HepG2 (cell line): ENCODE data around the gene KCTD6. TPM values are rescaled to one million over a fixed set of nuclear protein-coding genes. Genes with fewer than 3 reads are reported as not detected.

Experiments
- ATF3 ChIP-seq: sonication (generic); formaldehyde crosslinking; IDR thresholded peaks from 2 replicates; pipeline ENCODE4 v1.4.0; 2020; ENCODE audit warnings: missing genetic modification reagents
- BORCS8-MEF2B ChIP-seq: sonication (generic); formaldehyde crosslinking; IDR thresholded peaks from 2 replicates; pipeline ENCODE4 v1.8.0; 2022; ENCODE audit warnings: mild to moderate bottlenecking, missing genetic modification reagents
- EEA1 ChIP-seq: sonication (generic); formaldehyde crosslinking; IDR thresholded peaks from 2 replicates; pipeline ENCODE4 v1.5.1; 2020; ENCODE audit warnings: mild to moderate bottlenecking, missing genetic modification reagents, borderline replicate concordance
- GTF2F1 ChIP-seq: fragments of 150-350 bp; IDR thresholded peaks from 2 replicates; pipeline ENCODE4 v1.6.1; 2014; ENCODE audit warnings: low read length
- MXD4 ChIP-seq: IDR thresholded peaks from 2 replicates; pipeline ENCODE4 v1.6.1; 2016; ENCODE audit warnings: mild to moderate bottlenecking, missing biosample characterization, missing genetic modification reagents
- NR3C1 ChIP-seq: sonication (generic); formaldehyde crosslinking; IDR thresholded peaks from 2 replicates; pipeline ENCODE4 v1.4.0; 2020; ENCODE audit warnings: missing genetic modification reagents
- SIX4 ChIP-seq: sonication (generic); formaldehyde crosslinking; IDR thresholded peaks from 2 replicates; pipeline ENCODE4 v1.4.0; 2020; ENCODE audit warnings: missing genetic modification reagents
- SKIL ChIP-seq: sonication (generic); formaldehyde crosslinking; IDR thresholded peaks from 2 replicates; pipeline ENCODE4 v1.8.0; 2022; ENCODE audit warnings: missing genetic modification reagents, mild to moderate bottlenecking, moderate library complexity, borderline replicate concordance
- TGIF2 ChIP-seq: IDR thresholded peaks from 2 replicates; pipeline ENCODE4 v1.6.1; 2016; ENCODE audit warnings: control low read depth, missing compliant biosample characterization
- ZBTB46 ChIP-seq: sonication (generic); formaldehyde crosslinking; IDR thresholded peaks from 2 replicates; pipeline ENCODE4 v1.4.0; 2020; ENCODE audit warnings: mild to moderate bottlenecking, missing genetic modification reagents, borderline replicate concordance
- ZBTB7B ChIP-seq: sonication (generic); formaldehyde crosslinking; IDR thresholded peaks from 2 replicates; pipeline ENCODE4 v1.4.0; 2020; ENCODE audit warnings: missing genetic modification reagents
- ZFX ChIP-seq: sonication (generic); formaldehyde crosslinking; IDR thresholded peaks from 2 replicates; pipeline ENCODE4 v1.4.0; 2020; ENCODE audit warnings: mild to moderate bottlenecking, low read depth, missing genetic modification reagents, moderate library complexity
- ZIK1 ChIP-seq: sonication (generic); formaldehyde crosslinking; IDR thresholded peaks from 2 replicates; pipeline ENCODE4 v1.5.0; 2020; ENCODE audit warnings: mild to moderate bottlenecking, low read depth, missing genetic modification reagents, borderline replicate concordance
- ZNF138 ChIP-seq: sonication (generic); formaldehyde crosslinking; IDR thresholded peaks from 2 replicates; pipeline ENCODE4 v1.5.0; 2020; ENCODE audit warnings: mild to moderate bottlenecking, low read depth, missing genetic modification reagents
- ZNF547 ChIP-seq: sonication (generic); formaldehyde crosslinking; IDR thresholded peaks from 2 replicates; pipeline ENCODE4 v1.5.1; 2020; ENCODE audit warnings: mild to moderate bottlenecking, missing genetic modification reagents
- ZNF616 ChIP-seq: sonication (generic); formaldehyde crosslinking; IDR thresholded peaks from 2 replicates; pipeline ENCODE4 v1.5.0; 2020; ENCODE audit warnings: low read depth, mild to moderate bottlenecking, missing genetic modification reagents
- ZNF781 ChIP-seq: sonication (generic); formaldehyde crosslinking; IDR thresholded peaks from 2 replicates; pipeline ENCODE4 v1.5.1; 2020; ENCODE audit warnings: borderline replicate concordance, mild to moderate bottlenecking, missing genetic modification reagents; ENCODE audit errors: not compliant biosample characterization
- ZSCAN21 ChIP-seq: sonication (generic); formaldehyde crosslinking; IDR thresholded peaks from 2 replicates; pipeline ENCODE4 v1.8.0; 2022; ENCODE audit warnings: mild to moderate bottlenecking, missing genetic modification reagents, moderate library complexity, borderline replicate concordance
- polyA plus RNA-seq, 8 experiments: library from polyadenylated mRNA; depleted of rRNA in 3 of 8; stranded (reverse) in 7 of 8; unstranded in 1 of 8; fragments of >200 nt; fragmentation: Illumina TruSeq in 4 of 8; extraction: Trizol in 4 of 8; gene quantifications; 2 replicates each; pipeline versions ENCODE4 v1.2.1 to v1.2.3, GENCODE V29; 2011 to 2016; ENCODE audit warnings: low read depth in 4 of 8, missing spikeins in 1 of 8, mixed read lengths in 1 of 8; ENCODE audit not compliant: insufficient read depth in 1 of 8
- total RNA-seq, 5 experiments: library from RNA; depleted of rRNA; stranded (reverse); fragments of >200 nt; fragmentation: Illumina TruSeq; extraction: Trizol; gene quantifications; 2 replicates each; pipeline ENCODE4 v1.2.3, GENCODE V29; 2016; ENCODE audit warnings: low read depth in 1 of 5
- TF ChIP-seq, protein P1 (sequence below): sonication (generic); formaldehyde crosslinking; conservative IDR thresholded peaks from 2 replicates; pipeline ENCODE4 v1.8.1; 2023; ENCODE audit warnings: missing genetic modification reagents
- TF ChIP-seq, protein P2 (sequence below): sonication (generic); formaldehyde crosslinking; IDR thresholded peaks from 2 replicates; pipeline ENCODE4 v1.4.0; 2020; ENCODE audit warnings: mild to moderate bottlenecking, missing genetic modification reagents

Gene KCTD6
- total and polyA plus RNA-seq, 2 of the 13 experiments (the other 11 are each of a cell fraction or from before 2014, with no cell fraction given), result 13.4 to 14.2 TPM

GRCh38 chr3:58520403-58521335 lies 28.8 kb downstream of the KCTD6 start (continued):
- TF ChIP-seq, protein P1, sequence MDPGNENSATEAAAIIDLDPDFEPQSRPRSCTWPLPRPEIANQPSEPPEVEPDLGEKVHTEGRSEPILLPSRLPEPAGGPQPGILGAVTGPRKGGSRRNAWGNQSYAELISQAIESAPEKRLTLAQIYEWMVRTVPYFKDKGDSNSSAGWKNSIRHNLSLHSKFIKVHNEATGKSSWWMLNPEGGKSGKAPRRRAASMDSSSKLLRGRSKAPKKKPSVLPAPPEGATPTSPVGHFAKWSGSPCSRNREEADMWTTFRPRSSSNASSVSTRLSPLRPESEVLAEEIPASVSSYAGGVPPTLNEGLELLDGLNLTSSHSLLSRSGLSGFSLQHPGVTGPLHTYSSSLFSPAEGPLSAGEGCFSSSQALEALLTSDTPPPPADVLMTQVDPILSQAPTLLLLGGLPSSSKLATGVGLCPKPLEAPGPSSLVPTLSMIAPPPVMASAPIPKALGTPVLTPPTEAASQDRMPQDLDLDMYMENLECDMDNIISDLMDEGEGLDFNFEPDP (CRISPR knock-in tag), result no peak
- TF ChIP-seq BORCS8-MEF2B (CRISPR knock-in tag) (0 out of 2 replicates have a peak, but pooled peaks have one; percentile 65), EEA1 (peak; percentile 24; the same call in 1 of the 2 replicates), SKIL (CRISPR knock-in tag) (no peak), ZBTB46 (CRISPR knock-in tag) (no peak), ZNF138 (CRISPR knock-in tag) (peak; percentile 86; the same call in 1 of the 2 replicates), MXD4 (CRISPR knock-in tag) (peak; percentile 76), ZNF616 (CRISPR knock-in tag) (peak; percentile 91), ZIK1 (CRISPR knock-in tag) (no peak), GTF2F1 (no peak), SIX4 (CRISPR knock-in tag) (peak; percentile 47; the same call in 1 of the 2 replicates), TGIF2 (CRISPR knock-in tag) (0 out of 2 replicates have a peak, but pooled peaks have one; percentile 51), ZSCAN21 (CRISPR knock-in tag) (no peak), ZNF547 (CRISPR knock-in tag) (0 out of 2 replicates have a peak, but pooled peaks have one; percentile 41), ZBTB7B (CRISPR knock-in tag) (peak; percentile 54; the same call in 1 of the 2 replicates), ZFX (peak; percentile 67), ZNF781 (CRISPR knock-in tag) (peak; percentile 82), NR3C1 (CRISPR knock-in tag) (no peak), ATF3 (CRISPR knock-in tag) (no peak)
- TF ChIP-seq, protein P2, sequence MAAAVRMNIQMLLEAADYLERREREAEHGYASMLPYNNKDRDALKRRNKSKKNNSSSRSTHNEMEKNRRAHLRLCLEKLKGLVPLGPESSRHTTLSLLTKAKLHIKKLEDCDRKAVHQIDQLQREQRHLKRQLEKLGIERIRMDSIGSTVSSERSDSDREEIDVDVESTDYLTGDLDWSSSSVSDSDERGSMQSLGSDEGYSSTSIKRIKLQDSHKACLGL (CRISPR knock-in tag), result peak; percentile 66; the same call in 1 of the 2 replicates
